NCI-H2029 (cell line): ENCODE results near the gene ELAVL2.

Source experiments
- DNase-seq: peaks from one replicate; lab custom pipeline; 2025; lab: John Stamatoyannopoulos, UW

The ELAVL2 gene

DNA sequence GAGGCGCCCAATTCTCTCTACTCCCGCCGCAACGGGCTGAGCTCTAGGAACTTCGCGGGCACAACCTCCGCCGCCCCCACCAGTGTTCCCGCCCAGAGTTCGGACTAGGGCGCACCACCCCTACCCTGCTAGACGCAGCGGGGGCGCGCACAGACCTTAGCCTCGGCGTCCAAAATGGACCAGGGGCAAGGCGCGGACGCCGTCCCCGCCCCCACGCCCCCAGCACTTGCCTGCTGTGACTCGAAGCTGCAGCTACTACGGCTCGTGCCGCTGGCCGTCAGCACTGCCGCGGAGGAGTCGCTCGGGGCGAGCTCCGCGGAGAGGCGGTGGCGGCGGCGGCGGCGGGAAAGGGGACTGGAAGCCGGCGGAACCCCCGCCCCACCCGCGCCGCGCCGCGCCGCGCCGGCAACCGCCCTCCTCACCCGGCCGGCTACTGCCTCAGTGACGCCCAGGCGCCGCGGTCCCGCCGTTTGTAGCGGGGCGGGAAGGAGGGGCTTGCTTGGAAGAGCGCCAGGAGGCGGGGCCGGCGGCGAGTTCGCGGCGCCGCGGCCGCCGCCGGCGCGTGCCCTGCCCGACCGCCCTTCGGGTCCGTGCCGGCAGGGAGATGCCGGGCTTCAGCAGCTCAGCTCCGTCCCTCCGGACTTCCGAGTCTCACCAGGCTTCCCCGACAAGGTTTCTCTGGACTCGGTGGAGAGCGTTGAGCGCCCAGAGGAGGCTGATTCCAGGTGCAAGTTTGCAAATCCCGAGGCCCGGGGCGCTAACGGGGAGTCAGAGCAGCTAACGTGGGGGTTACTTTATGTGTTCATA, 4.5 kb downstream of the ELAVL2 start:
- DNase-seq = no peak

DNA sequence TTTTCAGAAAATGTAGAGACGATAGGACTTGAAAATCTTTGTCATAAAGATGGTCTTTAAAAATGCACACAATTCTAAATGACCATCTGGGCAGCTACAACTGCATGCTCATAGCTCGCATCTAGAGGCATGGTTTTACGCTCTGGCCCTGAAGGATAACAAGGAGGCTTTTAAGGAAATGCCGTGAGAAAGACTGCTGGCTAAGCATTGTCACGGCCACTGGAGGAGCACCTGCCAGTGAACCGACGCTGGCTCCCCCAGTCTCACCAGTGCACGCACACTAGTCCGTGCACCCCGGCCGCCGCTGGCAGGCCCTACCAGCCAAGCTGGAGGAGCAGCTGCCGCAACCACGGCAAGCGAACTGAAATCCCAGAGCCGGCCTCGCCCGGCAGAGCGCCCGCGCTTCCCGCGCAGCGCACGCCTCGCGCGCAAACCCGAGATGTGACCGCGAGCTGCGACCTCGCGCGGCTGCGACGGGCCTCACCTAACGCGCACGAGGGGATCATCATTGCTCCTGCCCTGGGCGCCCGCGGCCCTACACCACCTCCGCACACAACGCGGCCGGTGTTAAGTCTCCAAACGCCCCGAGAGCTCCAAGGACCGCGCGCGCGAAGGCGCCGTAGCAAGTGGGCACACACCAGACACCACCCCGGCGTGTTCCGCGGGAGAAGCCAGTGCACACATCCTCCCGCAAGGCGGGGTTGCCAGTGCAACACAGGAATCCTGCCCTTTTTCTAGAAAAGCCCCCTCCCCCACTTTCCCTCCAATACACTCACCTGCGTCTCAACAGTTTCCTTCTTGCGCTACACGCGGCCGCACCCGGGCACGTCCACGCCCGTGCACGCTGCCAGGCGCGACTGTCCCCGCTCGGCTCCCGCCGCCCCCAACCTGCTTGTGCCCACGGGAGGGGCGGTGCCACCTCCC, 5.3 kb downstream of the ELAVL2 start:
- no peak for DNase-seq

DNA sequence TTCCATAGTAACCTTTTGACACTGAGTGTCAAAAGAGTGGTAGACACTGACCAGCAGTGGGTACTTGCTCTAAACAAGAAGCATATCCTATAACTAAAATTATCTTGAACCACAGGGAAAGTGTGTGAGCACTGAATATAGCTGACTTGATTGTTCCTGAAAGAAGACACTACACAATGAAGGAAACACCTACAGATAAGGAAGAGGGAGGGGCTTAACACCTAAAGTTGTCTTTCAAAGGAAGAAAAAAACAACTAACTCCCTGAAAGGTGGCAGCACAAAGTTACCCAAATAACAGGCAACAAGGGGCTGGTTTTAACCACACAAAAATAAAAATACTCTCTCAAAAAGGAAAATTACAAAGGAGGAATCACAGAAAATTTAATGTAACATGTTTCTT, 6.6 kb downstream of the ELAVL2 start:
- no peak for DNase-seq

DNA sequence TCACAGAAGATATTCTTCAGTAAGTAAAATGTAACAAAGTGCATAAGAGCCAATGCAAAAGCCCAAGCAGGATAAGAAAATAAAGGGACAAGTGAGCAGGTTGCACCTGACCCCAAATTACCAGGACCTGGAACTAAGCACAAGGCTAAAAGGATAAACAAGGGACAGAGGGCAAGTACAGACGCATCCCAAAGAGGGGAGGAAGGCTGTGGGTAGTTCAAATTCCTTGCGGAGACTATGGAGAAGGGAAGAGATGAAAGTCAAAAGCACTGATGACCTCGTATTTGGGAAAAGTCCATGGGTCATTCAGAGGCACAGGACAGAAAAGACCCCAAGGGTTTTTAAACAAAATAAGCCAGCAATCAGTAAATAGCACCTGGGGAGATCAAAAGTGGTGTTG, 11.8 kb downstream of the ELAVL2 start:
- DNase-seq = no peak

DNA sequence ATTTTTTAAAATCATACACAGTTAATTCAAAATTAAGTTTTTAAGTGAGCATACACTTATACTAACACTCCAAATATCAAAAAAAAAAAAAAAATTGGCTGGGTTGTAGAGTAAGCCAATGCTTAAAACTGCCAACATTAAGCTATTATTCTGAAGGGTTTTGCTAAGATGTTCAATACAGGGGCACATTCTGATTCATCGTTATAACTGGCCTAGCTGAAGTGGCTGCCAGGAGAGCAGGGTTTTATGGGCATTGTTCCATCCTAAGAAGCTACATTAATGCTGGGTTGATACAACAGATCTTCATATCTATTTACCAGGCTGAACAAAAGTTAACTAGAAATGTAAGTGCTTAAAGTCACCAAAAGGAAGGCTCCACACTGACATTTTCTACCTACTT, 13.4 kb downstream of the ELAVL2 start:
- no peak for DNase-seq

DNA sequence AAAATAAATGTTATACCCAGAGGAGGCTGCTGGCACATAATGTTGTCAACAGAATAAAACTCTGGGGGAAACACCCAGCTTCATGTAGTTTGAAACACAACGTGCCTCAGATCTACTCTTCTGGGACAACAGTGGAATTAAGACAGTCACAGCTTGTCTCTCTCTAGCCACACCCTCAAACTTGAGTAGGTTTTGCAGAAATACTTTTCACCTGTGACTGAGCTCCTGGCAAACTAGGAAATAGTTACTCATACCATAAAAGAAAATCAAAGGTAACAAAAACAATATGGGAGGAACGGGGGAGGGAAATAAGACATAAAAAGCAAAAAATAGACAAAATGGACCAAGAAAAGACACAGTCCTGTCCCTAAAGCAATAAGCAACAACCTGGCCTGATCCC, 14.4 kb downstream of the ELAVL2 start:
- no peak for DNase-seq

DNA sequence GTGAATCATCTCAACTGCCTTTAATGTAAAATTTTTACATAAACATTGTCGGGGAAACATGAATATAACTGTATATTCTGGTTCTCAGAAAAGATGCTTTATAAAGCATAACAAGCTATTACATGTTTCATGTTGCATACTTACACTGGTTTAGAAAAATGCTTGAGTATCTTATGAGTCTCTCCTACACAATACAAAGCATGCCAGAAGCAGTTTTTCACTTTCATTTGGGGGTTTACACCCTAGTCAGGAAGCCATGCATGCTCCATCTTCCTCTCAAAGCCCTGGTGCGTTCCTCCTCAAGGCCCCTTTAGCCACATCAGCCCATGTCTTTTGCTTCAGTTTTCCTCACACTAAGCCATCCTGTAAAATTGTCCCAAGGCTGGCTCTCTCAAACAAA, 22.8 kb downstream of the ELAVL2 start:
- DNase-seq = no peak

DNA sequence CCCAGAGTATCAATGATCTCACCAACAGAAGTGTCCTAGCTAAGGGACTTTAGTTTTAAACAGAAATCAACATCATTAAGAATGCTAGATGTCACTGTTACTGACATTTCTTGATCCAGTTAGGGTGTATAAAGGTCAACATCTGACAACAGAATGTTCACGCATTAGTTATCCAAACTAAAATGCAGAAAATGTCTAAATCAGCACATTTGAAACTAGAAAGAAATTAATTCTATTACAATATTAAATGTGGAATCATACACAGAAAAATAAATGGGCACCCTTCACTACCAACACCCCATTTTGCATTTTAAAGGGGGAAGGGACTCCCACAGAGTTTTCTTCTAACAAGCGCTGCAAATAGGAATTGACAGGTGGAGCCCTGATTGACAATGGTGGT, 24.5 kb downstream of the ELAVL2 start:
- no peak for DNase-seq

DNA sequence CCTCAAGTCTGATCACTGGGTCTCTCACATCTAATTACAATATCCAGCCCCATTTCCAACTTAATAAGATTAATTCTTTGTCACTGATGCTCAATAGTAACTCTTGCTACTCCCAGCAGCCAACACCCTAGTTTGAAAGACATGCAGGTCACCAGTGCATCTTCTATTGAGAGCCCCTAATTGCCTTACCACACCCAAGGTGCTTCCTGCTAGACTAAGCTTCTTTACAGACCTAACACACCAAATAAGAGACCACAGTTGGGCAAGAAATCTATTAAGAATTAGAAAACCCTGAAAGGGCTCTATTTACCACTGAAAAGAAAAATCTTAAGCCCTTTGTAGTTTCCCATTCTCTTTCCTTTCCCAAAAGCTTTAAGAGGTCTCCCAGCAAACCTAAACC, 26.5 kb downstream of the ELAVL2 start:
- no peak for DNase-seq

DNA sequence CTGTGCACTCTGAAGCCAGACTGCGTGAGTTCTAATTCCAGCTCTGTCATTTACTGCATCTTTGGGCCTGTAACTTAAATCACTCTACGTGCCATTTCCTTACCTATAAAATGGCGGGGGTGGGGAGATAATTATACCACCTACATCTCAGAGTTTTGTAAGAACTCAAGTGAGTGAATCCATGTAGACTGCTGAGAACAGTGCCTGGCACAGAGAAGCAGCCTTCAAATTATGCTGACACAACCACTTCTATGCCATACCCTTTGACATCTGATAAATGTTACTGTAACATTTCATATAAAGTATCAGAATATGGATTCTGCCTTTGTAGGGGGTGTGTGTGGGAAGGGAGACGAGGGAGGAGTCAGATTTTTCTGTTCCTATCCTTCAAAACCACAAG, 27.7 kb downstream of the ELAVL2 start:
- DNase-seq = no peak

DNA sequence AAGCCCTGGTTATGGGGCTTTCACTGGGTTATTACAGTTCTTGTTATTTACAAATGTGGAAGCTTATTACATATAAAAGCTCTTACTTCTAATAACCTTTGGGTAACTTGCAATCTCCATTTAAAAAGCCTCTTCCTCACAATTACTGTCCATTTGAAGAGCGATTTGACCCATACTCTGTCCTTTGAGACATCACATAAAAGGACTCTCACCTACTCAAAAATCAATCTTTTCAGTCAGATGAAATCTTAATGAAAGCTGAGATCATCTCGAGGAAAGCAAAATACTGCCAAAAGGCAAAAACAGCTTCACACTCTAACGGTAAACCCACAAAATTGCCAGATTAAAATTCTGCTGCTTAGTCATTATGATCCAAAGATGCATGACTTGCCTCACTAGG, 29.8 kb downstream of the ELAVL2 start:
- DNase-seq = no peak

DNA sequence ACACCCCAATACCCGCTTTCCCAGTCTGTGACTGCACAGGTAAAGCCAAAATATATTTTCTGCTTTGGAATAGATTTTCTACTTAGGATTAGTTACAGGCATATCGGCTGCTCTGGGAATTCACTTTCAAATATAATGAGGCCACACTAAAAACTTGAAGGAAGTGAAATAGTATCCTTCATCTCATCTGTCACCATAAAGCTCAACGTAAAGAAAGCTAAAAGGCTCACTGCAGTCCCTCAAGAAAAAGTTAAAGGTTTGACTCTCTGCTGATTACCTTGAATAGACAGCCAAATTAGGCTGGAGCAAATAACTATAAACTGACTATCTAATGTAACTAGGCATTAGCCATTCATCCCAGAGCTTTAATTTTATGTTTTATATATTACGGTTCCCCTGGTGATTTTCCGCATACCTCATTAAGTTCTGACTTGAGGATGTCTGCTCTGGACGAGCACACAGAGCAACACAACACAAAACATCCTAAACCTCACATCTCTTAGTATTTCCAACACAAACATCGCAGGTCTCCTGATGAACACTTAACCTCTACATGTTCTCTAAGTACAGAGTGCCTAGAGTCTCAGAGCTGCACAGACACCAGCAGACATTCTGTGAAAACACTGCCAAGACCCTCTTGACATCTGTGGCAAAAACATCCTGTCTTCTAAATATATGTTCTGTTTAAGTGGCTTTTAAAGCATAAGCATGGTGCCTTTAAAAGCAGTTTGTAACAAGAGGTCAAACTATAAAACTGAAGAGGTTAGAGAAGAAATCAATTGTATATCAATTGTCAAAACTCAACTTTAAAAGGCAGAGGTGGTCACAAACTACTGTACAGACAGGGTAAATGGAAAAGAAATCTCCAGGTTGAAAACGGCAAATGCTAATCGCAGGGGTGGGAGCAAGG, 35.4 kb downstream of the ELAVL2 start:
- DNase-seq = no peak

DNA sequence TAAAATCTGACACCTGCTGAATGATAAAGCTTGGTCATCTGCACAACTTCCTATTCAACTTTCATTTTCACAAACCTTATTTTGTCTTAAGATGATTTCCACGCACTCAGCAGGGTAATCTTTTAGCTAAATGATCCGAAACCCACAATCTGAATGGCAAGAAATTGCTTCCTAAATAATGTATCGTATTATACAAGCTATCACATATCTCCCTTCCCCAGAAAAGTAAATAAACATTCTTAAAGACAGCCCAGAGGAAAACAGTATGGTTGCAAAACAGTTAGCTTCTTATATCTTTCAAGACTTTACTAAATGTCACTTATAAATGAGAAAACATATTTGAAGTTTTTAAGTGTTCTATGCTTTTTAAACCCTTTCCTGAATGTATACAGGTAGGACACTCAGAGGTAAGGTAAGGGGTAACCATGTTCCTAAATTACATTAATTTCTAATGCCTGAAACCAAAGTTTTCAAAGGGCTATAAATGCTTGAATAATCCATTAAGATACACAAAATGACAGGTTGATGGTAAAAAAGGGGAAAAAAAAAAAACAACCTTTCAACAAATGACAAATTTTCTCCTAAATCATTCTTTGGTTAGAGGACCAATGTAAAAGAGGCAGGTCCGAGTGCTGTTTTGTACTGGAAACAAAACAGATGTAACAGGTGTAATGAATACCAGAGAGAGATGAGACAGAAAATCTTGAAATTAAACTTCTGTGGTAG, 36.3 kb downstream of the ELAVL2 start:
- no peak for DNase-seq

DNA sequence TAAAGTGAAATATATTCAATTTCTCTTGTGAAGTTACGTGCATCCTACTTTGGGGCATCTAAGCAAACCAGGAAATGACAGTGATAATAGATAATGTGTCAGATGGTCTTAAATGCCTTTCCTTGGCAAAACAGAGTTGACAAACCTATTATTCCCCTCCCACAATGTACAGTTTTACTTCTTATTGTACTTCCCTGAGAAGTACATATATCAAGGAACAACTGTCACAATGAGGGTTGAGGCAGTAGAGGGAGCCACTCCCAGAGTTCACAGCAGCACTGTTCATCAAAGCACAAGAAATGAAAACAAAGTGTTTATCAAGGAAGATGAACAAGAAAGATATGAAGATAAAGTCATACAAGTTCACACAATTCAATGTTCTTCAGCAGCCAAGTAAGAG, 41.1 kb downstream of the ELAVL2 start:
- no peak for DNase-seq

DNA sequence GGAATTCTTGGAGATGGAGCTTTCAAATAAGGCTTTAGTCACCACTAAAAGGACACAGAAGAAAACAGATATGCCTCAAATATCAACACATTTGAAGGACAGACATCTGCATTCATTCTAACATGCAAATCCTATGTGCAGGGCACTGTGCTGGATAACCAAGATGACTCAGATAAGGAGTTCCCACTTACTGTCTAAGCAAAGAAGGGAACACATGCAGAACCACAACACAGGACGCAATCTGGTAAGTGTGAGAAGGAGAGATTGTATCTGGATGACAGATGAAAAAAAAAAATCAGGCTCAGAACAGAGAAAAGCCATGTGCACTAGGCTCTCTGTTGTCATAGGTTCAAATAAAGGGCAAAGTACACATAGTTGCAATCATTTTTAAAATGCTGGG, 42.5 kb downstream of the ELAVL2 start:
- no peak for DNase-seq

DNA sequence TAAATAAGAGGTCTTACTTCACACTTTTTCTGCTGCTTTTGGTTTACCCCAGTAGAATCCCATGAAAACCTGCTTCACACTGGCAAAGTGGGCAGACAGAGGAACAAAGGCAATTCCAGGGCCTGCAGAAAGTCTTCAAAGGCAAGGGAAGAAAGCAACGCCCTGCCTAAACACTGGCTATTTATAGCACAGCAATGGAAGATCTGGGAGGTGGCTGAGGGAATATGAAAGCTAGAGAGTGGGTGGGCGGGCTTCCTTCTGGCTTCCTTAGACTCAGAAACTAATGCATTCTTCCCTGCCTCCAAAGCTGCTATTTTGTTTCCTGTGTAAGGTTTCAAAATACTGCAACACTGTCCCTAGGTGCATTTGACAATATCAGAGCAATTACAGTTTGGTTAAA, 46.8 kb downstream of the ELAVL2 start:
- no peak for DNase-seq

DNA sequence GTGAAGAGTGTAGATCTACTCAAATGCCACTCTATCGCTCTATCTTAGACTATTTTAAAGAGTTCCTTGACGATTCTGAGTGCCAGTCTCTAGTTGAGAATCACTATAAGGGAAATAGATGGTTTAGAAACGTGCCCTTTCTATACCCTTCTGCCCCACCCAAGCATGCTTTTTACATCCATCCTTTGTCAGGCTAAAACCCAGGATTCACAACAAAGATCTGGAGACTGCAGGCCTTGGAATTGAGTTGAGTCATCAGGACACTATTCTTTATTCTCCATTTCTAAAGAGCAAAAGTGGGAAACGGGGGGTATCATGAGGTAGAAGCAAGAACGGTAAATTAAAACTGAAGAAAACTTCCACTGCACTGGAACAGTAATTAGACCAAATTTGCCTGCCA, 48.7 kb downstream of the ELAVL2 start:
- no peak for DNase-seq

DNA sequence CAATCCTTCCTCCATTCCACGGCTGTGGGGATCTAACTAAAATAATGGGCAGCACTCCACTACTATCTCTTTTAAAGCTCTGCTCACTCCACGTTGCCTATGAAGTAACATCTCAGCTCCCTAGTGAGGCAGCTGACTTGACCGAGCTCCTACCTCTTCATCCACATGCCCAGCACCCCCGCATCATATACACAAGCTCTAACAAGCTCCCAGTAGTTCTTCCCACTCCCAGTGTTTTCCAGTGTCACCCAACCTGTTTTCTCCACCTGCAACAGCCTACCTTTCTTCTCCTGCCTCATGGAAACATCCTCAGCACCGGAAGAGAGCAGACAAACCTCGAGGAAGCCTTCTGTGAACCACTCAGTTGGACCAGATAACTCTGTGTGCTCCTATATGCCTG, 50.5 kb downstream of the ELAVL2 start:
- no peak for DNase-seq

DNA sequence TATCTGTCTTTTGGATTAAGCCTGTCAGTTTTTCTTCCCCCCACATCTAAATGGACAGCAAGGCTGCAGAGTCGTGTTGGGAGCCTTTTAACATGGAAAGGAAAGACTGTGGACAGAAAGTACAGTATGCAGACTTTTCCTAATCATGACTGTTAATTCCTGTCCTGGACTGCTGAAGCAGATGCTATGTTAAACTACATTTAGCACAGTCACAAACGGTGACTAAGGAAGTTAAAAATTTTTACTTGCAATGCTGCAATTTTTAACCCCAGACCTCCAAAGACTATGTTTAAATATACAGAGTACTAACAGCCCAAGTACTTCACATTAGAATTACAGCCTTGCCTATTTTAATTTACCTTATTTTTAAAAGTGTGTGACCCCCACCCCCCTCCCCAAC, 51.8 kb downstream of the ELAVL2 start:
- no peak for DNase-seq

DNA sequence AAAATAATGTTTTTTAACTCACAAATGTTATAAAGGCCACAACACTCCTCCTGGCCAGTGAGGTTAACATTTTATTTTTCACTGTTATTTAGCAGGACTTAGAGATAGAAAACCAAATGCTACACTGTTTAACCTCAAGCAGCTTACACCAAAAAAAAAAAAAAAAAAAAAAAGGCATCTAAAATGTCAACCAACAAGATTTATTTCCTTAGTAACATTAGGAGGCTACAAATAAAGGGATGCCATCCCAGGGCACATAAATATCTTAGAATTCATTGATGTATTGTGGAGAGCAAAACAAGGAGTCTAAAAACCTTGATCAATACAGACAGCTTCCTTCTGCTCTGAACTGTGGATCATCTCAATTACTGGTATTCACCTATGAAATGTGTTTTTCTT, 53.7 kb downstream of the ELAVL2 start:
- DNase-seq = no peak

DNA sequence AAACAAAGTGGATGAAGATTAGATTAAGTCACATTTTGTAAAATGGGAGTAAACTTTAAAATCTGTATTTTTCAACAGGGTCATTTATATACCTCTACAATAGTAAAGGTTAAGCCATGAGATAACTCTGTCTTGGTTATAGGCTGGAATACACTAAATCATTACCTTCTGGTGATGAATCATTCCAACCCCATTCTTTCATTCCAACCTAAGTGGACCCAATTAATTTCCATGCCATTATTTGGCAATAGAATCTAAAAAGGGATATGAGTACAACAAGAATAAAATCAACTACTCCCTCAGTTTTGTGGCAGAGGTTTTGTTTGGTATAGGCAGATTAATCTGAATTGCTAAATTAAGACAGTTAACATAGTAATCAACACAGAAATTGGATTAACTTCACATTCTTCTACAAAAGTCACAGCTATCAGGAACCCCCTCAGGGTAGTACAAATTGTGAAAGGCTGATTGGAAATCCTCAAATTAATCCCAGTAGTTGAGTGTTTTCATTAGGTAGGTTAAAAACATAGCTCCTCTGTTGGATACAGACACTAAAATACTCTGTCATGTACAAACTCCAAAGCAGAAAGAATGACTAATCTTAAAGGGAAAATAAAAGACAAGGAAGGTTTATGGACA, 54.2 kb downstream of the ELAVL2 start:
- no peak for DNase-seq
